ENCODE data around the gene KRT32.

GRCh38 chr17:41484920-41485904 is 18.0 kb upstream of the KRT32 start:
- no peak for TF ChIP-seq E2F1 (CRISPR knock-in tag; IDR thresholded peaks at IDR 0.05)
- TF ChIP-seq PHTF2 (CRISPR knock-in tag; IDR thresholded peaks at IDR 0.05) = no peak
- TF ChIP-seq ATF7 (IDR thresholded peaks at IDR 0.05) = no peak
- TF ChIP-seq MXD1 (CRISPR knock-in tag; IDR thresholded peaks at IDR 0.05; ENCODE audit: borderline replicate concordance, poor library complexity, severe bottlenecking) = no peak
- TF ChIP-seq CTCF (IDR thresholded peaks at IDR 0.05 in 2 of 3, conservative IDR thresholded peaks at IDR 0.05 in 1 of 3; ENCODE audit: insufficient read depth in 2 of 3, low read depth in 1 of 3, low read length in 3 of 3) = no peak
